H9 (cell line): ENCODE measurements around the gene SERPINH1. TPM values are rescaled to one million over a fixed set of nuclear protein-coding genes. Genes with fewer than 3 reads are reported as not detected.

Experiments
- DNase-seq: peaks from one replicate; pipeline ENCODE4 v3.0.0-alpha.2; 2017
- H2AFZ ChIP-seq: one replicate; pipeline ENCODE4 v1.6.1; 2013; ENCODE audit warnings: mild to moderate bottlenecking, low read length, control low read depth, moderate library complexity
- H2AK5ac ChIP-seq: 2 replicates; pipeline ENCODE4 v1.6.1; 2013; ENCODE audit warnings: low read length, control low read depth, mixed read lengths; ENCODE audit not compliant: insufficient read length
- H2BK120ac ChIP-seq: one replicate; pipeline ENCODE4 v1.6.1; 2013; ENCODE audit warnings: low read depth, mild to moderate bottlenecking, low read length, control low read depth, inconsistent platforms; ENCODE audit not compliant: poor library complexity, severe bottlenecking
- H2BK12ac ChIP-seq: 2 replicates; pipeline ENCODE4 v1.6.1; 2013; ENCODE audit warnings: low read length, control low read depth, mixed read lengths, low read depth; ENCODE audit not compliant: insufficient read length
- H2BK15ac ChIP-seq: 2 replicates; pipeline ENCODE4 v1.6.1; 2013; ENCODE audit warnings: low read depth, low read length, control low read depth
- H2BK20ac ChIP-seq: one replicate; pipeline ENCODE4 v1.6.1; 2013; ENCODE audit warnings: low read depth, mild to moderate bottlenecking, low read length, control low read depth, inconsistent platforms; ENCODE audit not compliant: poor library complexity, severe bottlenecking
- H2BK5ac ChIP-seq: 2 replicates; pipeline ENCODE4 v1.6.1; 2013; ENCODE audit warnings: low read length, control low read depth, mixed read lengths; ENCODE audit not compliant: insufficient read length
- H3K14ac ChIP-seq: 2 replicates; pipeline ENCODE4 v1.6.1; 2013; ENCODE audit warnings: low read length, control low read depth; ENCODE audit not compliant: insufficient read depth
- H3K18ac ChIP-seq: 2 replicates; pipeline ENCODE4 v1.6.1; 2013; ENCODE audit warnings: low read depth, mild to moderate bottlenecking, mixed read lengths, low read length, control low read depth; ENCODE audit not compliant: insufficient read length
- H3K23ac ChIP-seq: 2 replicates; pipeline ENCODE4 v1.6.1; 2013; ENCODE audit warnings: low read length, control low read depth, mixed read lengths, low read depth; ENCODE audit not compliant: insufficient read length
- H3K23me2 ChIP-seq: 2 replicates; pipeline ENCODE4 v1.6.1; 2013; ENCODE audit warnings: low read depth, mild to moderate bottlenecking, mixed read lengths, low read length, control low read depth; ENCODE audit not compliant: insufficient read length, poor library complexity, severe bottlenecking
- H3K27ac ChIP-seq: 2 replicates; pipeline ENCODE4 v1.5.1; 2013; ENCODE audit warnings: low read length, control low read depth, mixed read lengths, low read depth; ENCODE audit not compliant: insufficient read length
- H3K27me3 ChIP-seq: 2 replicates; pipeline ENCODE4 v1.6.1; 2013; ENCODE audit warnings: low read length, control low read depth, inconsistent platforms; ENCODE audit not compliant: insufficient read depth
- H3K4ac ChIP-seq: 2 replicates; pipeline ENCODE4 v1.6.1; 2013; ENCODE audit warnings: low read depth, mild to moderate bottlenecking, control low read depth, inconsistent platforms, low read length, moderate library complexity
- H3K4me1 ChIP-seq: 2 replicates; pipeline ENCODE4 v1.6.1; 2013; ENCODE audit warnings: low read length, control low read depth, inconsistent platforms; ENCODE audit not compliant: insufficient read depth
- H3K4me2 ChIP-seq: 2 replicates; pipeline ENCODE4 v1.6.1; 2013; ENCODE audit warnings: low read length, control low read depth, mixed read lengths; ENCODE audit not compliant: insufficient read length, insufficient read depth
- H3K56ac ChIP-seq: 2 replicates; pipeline ENCODE4 v1.6.1; 2013; ENCODE audit warnings: low read depth, mild to moderate bottlenecking, mixed read lengths, low read length, control low read depth; ENCODE audit not compliant: insufficient read length
- H3K79me1 ChIP-seq: 2 replicates; pipeline ENCODE4 v1.6.1; 2013; ENCODE audit warnings: low read depth, mild to moderate bottlenecking, moderate library complexity, low read length, control low read depth, inconsistent platforms; ENCODE audit not compliant: insufficient read depth, poor library complexity, severe bottlenecking
- H3K79me2 ChIP-seq: 2 replicates; pipeline ENCODE4 v1.6.1; 2013; ENCODE audit warnings: low read length, control low read depth, inconsistent platforms; ENCODE audit not compliant: insufficient read depth
- H3K9ac ChIP-seq: 2 replicates; pipeline ENCODE4 v1.6.1; 2013; ENCODE audit warnings: low read length, control low read depth, mixed read lengths; ENCODE audit not compliant: insufficient read length; ENCODE audit errors: extremely low read depth
- H3K9me3 ChIP-seq: one replicate; pipeline ENCODE4 v1.6.1; 2013; ENCODE audit warnings: low read depth, low read length, inconsistent platforms; ENCODE audit not compliant: control insufficient read depth
- H3T11ph ChIP-seq: one replicate; pipeline ENCODE4 v1.6.1; 2013; ENCODE audit warnings: mild to moderate bottlenecking, low read length, control low read depth, inconsistent platforms
- H4K20me1 ChIP-seq: one replicate; pipeline ENCODE4 v1.6.1; 2013; ENCODE audit not compliant: control insufficient read depth, insufficient read length, insufficient read depth
- H4K5ac ChIP-seq: 2 replicates; pipeline ENCODE4 v1.6.1; 2013; ENCODE audit warnings: low read depth, mild to moderate bottlenecking, mixed read lengths, low read length, control low read depth; ENCODE audit not compliant: insufficient read length
- H4K8ac ChIP-seq: replicated peaks from 2 replicates; pipeline ENCODE4 v1.6.1; 2013; ENCODE audit warnings: low read length, control low read depth, mixed read lengths, low read depth; ENCODE audit not compliant: insufficient read length
- H4K91ac ChIP-seq: 2 replicates; pipeline ENCODE4 v1.6.1; 2013; ENCODE audit warnings: low read depth, mild to moderate bottlenecking, moderate library complexity, mixed read lengths, low read length, control low read depth; ENCODE audit not compliant: insufficient read length
- H3K27ac Mint-ChIP-seq, 3 experiments: 2 replicates in 2 of 3; 3 replicates in 1 of 3; pipeline ENCODE4 v1.8.0; 2020 to 2021; ENCODE audit warnings: mixed read lengths in 3 of 3, mild to moderate bottlenecking in 1 of 3, moderate library complexity in 1 of 3
- H3K27me3 Mint-ChIP-seq: 2 replicates; pipeline ENCODE4 v1.8.0; 2021; ENCODE audit warnings: low read depth, mild to moderate bottlenecking, moderate library complexity, mixed read lengths
- H3K36me3 Mint-ChIP-seq, 3 experiments: 2 replicates in 2 of 3; 3 replicates in 1 of 3; pipeline ENCODE4 v1.8.0; 2020 to 2021; ENCODE audit warnings: low read depth in 3 of 3, mixed read lengths in 3 of 3; ENCODE audit not compliant: insufficient read depth in 1 of 3
- H3K4me1 Mint-ChIP-seq, 2 experiments: 2 replicates each; pipeline ENCODE4 v1.8.0; 2020; ENCODE audit warnings: mixed read lengths in 2 of 2
- H3K4me3 Mint-ChIP-seq, 2 experiments: 2 replicates in 1 of 2; 3 replicates in 1 of 2; pipeline ENCODE4 v1.8.0; 2020 to 2021; ENCODE audit warnings: mild to moderate bottlenecking in 2 of 2, mixed read lengths in 2 of 2, moderate library complexity in 1 of 2
- H3K9me3 Mint-ChIP-seq, 2 experiments: 2 replicates in 1 of 2; 3 replicates in 1 of 2; pipeline ENCODE4 v1.8.0; 2020; ENCODE audit warnings: mild to moderate bottlenecking in 2 of 2, mixed read lengths in 2 of 2, moderate library complexity in 1 of 2
- CTCF ChIP-seq: fragments of 200-600 bp; sonication (generic); conservative IDR thresholded peaks from 3 replicates; pipeline ENCODE4 v1.8.0; 2021; ENCODE audit warnings: antibody characterized with exemption, mild to moderate bottlenecking
- WGBS: extraction: QIAGEN DNeasy Blood & Tissue Kit; methylation state at CpG from one replicate; pipeline ENCODE4 v1.1.7; 2013; ENCODE audit warnings: missing lambda C conversion rate, low lambda C conversion rate, mixed read lengths; ENCODE audit not compliant: insufficient read length; ENCODE audit errors: extremely low coverage; 5-methylcytosine and 5-hydroxymethylcytosine counted together
- total RNA-seq: library from RNA; stranded (reverse); gene quantifications from 2 replicates; pipeline ENCODE4 v1.2.1, GENCODE V29; 2021

Gene SERPINH1
- total RNA-seq, 1 experiment from 2014 or later: 253 TPM

GRCh38 chr11:75537740-75538139 lies 24.3 kb upstream of the SERPINH1 start:
- Histone ChIP-seq H3K18ac (no peak overlapping the region), H2BK5ac (no peak overlapping the region), H4K5ac (no peak overlapping the region), H3K23ac (no peak overlapping the region), H2AK5ac (no peak overlapping the region), H3K79me2 (no peaks in the 10 kb centered on the region), H3K56ac (no peak overlapping the region), H2BK120ac (no peak overlapping the region), H4K20me1 (no peaks in the 10 kb centered on the region), H3K79me1 (no peaks in the 10 kb centered on the region), H3K27me3 (no peaks in the 10 kb centered on the region), H3K4me1 (no peaks in the 10 kb centered on the region), H2BK20ac (no peak overlapping the region), H3K4me2 (no peak overlapping the region), H3T11ph (no peak overlapping the region), H3K27ac (no peak overlapping the region), H3K9me3 (no peaks in the 10 kb centered on the region), H3K4ac (no peak overlapping the region), H3K14ac (no peak overlapping the region), H4K8ac (no peak overlapping the region), H2BK12ac (no peak overlapping the region), H3K23me2 (no peaks in the 10 kb centered on the region), H4K91ac (no peak overlapping the region), H3K9ac (no peak overlapping the region), H2AFZ (no peak overlapping the region), H2BK15ac (no peak overlapping the region)
- H3K4me1 Mint-ChIP-seq: peaks cover 8 to 16% of the 10 kb centered on the region in 2 experiments
- H3K27me3 Mint-ChIP-seq: peaks cover 6% of the 10 kb centered on the region
- DNase-seq: no peak
- no peaks in the 10 kb centered on the region for H3K36me3 Mint-ChIP-seq
- TF ChIP-seq CTCF: no peak
- no peaks in the 10 kb centered on the region for H3K9me3 Mint-ChIP-seq
- WGBS: no CpG with 5 or more reads among the region's 5 CpGs
- no peak overlapping the region for H3K4me3 Mint-ChIP-seq
- H3K27ac Mint-ChIP-seq: no peak overlapping the region
